A549 (cell line): Measurements from ENCODE around the gene SYT15B. TPM values are rescaled to one million over a fixed set of nuclear protein-coding genes. Genes with fewer than 3 reads are reported as not detected.

Source experiments
- polyA plus RNA-seq, 4 experiments: library from polyadenylated mRNA; depleted of rRNA in 3 of 4; stranded (reverse); fragments of >200 nt; fragmentation: RNase III in 1 of 4; extraction: RNeasy Plus Mini Kit Qiagen cat#74134 plus additional on column Dnase treatment in 1 of 4; gene quantifications; 2 replicates in 3 of 4; 3 replicates in 1 of 4; pipeline ENCODE4 v1.2.3, GENCODE V29; 2011 to 2017

SYT15B gene
- polyA plus RNA-seq, 2 of the 4 experiments (the other 2 are of a cell fraction) = 1.9 to 2.0 TPM

Other genes starting within 250 kb of the SYT15B start
- 12.7 and 14.3 TPM in 2 replicates for gene AGAP9, start 240.0 kb downstream of the SYT15B start, polyA plus RNA-seq (2011; rRNA removed)
- 5.1 to 5.8 TPM (median 5.8 TPM) in 3 replicates for gene AGAP9, start 240.0 kb downstream of the SYT15B start, polyA plus RNA-seq (2017; fragmentation: RNase III; extraction: RNeasy Plus Mini Kit Qiagen cat#74134 plus additional on column Dnase treatment)
- gene NPY4R2, start 155.1 kb upstream of the SYT15B start, polyA plus RNA-seq (2011; rRNA removed) = 30.0 and 36.4 TPM in 2 replicates
- 31.1 to 37.8 TPM (median 33.1 TPM) in 3 replicates for gene NPY4R2, start 155.1 kb upstream of the SYT15B start, polyA plus RNA-seq (2017; fragmentation: RNase III; extraction: RNeasy Plus Mini Kit Qiagen cat#74134 plus additional on column Dnase treatment)
- gene FAM25C, start 236.2 kb upstream of the SYT15B start, polyA plus RNA-seq (2011; rRNA removed) = 0.59 TPM in 1 of 2 replicates, not detected in the other
- 0.70 to 0.73 TPM in 2 of 3 replicates, not detected in the other for gene FAM25C, start 236.2 kb upstream of the SYT15B start, polyA plus RNA-seq (2017; fragmentation: RNase III; extraction: RNeasy Plus Mini Kit Qiagen cat#74134 plus additional on column Dnase treatment)